Pancreas (tissue), 10 donors: ENCODE data around the gene SLC35C1. TPM values are rescaled to one million over a fixed set of nuclear protein-coding genes. Genes with fewer than 3 reads are reported as not detected.

ENCODE experiments used
- ATAC-seq, 4 donors: fragments of 200-7000 bp; cut with Tn5 transposase; one replicate each; pipeline versions ENCODE4 v1.8.0 to v1.9.1; 2020; ENCODE audit warnings: mild to moderate bottlenecking in 4 of 4, moderate library complexity in 4 of 4
- DNase-seq, 6 donors: peaks; one replicate each; pipeline ENCODE4 v3.0.0-alpha.2; 2020
- FAIRE-seq: peaks from 2 replicates; lab custom pipeline; 2012; peaks lifted over from hg19 to GRCh38; lab: Jason Lieb, UNC
- H3K27ac ChIP-seq, 4 donors: fragments of 200-600 bp; sonication (generic); 1 replicate in 3 of 4; 2 replicates in 1 of 4; pipeline versions ENCODE4 v1.5.0 to v1.8.0; 2020
- H3K27me3 ChIP-seq, 4 donors: fragments of 200-600 bp; one replicate each; pipeline ENCODE4 v1.8.0; 2021
- H3K36me3 ChIP-seq, 3 donors: fragments of 200-600 bp; sonication (generic) in 1 of 3; one replicate each; pipeline versions ENCODE4 v1.5.0 to v1.8.0; 2020 to 2021
- H3K4me1 ChIP-seq, 3 donors: fragments of 200-600 bp; one replicate each; pipeline ENCODE4 v1.8.0; 2021
- H3K4me3 ChIP-seq, 4 donors: fragments of 200-600 bp; sonication (generic) in 2 of 4; one replicate each; pipeline versions ENCODE4 v1.5.0 to v1.8.0; 2020 to 2021
- H3K9me3 ChIP-seq, 4 donors: fragments of 200-600 bp; one replicate each; pipeline ENCODE4 v1.8.0; 2021
- WGBS, 2 donors: extraction: QIAGEN DNeasy Blood & Tissue Kit; methylation state at CpG; one replicate each; pipeline ENCODE4 v1.1.7; 2013; 5-methylcytosine and 5-hydroxymethylcytosine counted together
- intact Hi-C, 3 donors: fragments of 100-400 bp; cut with DNase I; formaldehyde crosslinking; loops; one replicate each; pipeline versions ENCODE4 v1.11.1 to v1.14.2; 2022
- polyA plus RNA-seq, 2 donors: library from polyadenylated mRNA; stranded (reverse); fragments of 200-250 nt; gene quantifications; one replicate each; pipeline ENCODE4 v1.2.3, GENCODE V29; 2013
- total RNA-seq, 6 donors: library from RNA; stranded (reverse); fragmentation: NEBNext Ultra II Directional in 4 of 6; extraction: Animal tissue kit (Norgen Biotek cat#: 25700) in 4 of 6; gene quantifications; one replicate each; pipeline versions ENCODE4 v1.2.1 to v1.2.4, GENCODE V29; 2021 to 2023
- TF ChIP-seq, protein P1 (sequence below), 4 donors: fragments of 200-600 bp; sonication (generic) in 3 of 4; IDR thresholded peaks; one replicate each; pipeline versions ENCODE4 v1.5.0 to v1.8.0; 2021; ENCODE audit warnings: antibody characterized with exemption in 4 of 4
- donor health status: healthy with polysubstance abuse.
- donor health status: DM: no; HTN: no; CAD: no; lungs with moderate emphysema.
- donor health status: DM: no; HTN: no; CAD: no.
- donor health status: control.
- donor health status: control.
- donor health status: Bipolar disorder and iron deficiency.
- donor health status: DM: yes; HTN: yes; CAD: no.
- donor health status: DM: no; HTN: no; CAD: no.
- donor health status: DM: no; HTN: no; CAD: no.
- donor health status: DM: yes; HTN: yes; CAD: no.

Gene SLC35C1
- total and polyA plus RNA-seq, 8 donors, result 5.4 to 14.2 (median 7.5) TPM

DNA sequence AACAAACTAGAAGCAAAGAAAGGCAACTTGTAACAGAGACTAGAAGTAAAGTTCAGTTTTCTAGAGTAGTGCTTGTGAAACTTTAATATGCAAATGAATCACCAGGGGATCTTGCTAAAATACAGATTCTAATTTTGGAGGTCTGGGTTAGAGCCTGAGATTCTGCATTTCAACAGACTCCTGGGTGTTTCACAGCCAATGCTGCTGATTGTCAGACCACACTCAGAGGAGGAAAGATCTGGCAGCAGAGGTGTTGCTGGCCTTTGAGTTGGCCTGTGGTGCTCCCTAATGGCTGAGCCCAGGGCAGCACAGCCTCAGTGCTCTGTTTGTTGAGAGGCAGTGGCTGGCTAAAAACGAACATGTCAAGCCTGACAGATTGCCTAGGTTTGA, 47.8 kb downstream of the SLC35C1 start:
- H3K36me3 ChIP-seq, result no peaks in the 10 kb centered on the region
- TF ChIP-seq, protein P1, sequence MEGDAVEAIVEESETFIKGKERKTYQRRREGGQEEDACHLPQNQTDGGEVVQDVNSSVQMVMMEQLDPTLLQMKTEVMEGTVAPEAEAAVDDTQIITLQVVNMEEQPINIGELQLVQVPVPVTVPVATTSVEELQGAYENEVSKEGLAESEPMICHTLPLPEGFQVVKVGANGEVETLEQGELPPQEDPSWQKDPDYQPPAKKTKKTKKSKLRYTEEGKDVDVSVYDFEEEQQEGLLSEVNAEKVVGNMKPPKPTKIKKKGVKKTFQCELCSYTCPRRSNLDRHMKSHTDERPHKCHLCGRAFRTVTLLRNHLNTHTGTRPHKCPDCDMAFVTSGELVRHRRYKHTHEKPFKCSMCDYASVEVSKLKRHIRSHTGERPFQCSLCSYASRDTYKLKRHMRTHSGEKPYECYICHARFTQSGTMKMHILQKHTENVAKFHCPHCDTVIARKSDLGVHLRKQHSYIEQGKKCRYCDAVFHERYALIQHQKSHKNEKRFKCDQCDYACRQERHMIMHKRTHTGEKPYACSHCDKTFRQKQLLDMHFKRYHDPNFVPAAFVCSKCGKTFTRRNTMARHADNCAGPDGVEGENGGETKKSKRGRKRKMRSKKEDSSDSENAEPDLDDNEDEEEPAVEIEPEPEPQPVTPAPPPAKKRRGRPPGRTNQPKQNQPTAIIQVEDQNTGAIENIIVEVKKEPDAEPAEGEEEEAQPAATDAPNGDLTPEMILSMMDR (IDR thresholded peaks at IDR 0.05), result no peak
- peaks cover 47 to 64% (median 48%) of the 10 kb centered on the region in 3 donors for H3K4me1 ChIP-seq
- DNase-seq, result no peak
- FAIRE-seq, result no peak
- 7 to 9% methylated on average over 1 of the region's 1 CpG for WGBS, 2 donors
- no peak overlapping the region for H3K4me3 ChIP-seq
- intact Hi-C loops, result no loop called here
- H3K27me3 ChIP-seq, result no peaks in the 10 kb centered on the region
- no peaks in the 10 kb centered on the region for H3K9me3 ChIP-seq
- ATAC-seq, result no peak
- no peak overlapping the region for H3K27ac ChIP-seq

DNA sequence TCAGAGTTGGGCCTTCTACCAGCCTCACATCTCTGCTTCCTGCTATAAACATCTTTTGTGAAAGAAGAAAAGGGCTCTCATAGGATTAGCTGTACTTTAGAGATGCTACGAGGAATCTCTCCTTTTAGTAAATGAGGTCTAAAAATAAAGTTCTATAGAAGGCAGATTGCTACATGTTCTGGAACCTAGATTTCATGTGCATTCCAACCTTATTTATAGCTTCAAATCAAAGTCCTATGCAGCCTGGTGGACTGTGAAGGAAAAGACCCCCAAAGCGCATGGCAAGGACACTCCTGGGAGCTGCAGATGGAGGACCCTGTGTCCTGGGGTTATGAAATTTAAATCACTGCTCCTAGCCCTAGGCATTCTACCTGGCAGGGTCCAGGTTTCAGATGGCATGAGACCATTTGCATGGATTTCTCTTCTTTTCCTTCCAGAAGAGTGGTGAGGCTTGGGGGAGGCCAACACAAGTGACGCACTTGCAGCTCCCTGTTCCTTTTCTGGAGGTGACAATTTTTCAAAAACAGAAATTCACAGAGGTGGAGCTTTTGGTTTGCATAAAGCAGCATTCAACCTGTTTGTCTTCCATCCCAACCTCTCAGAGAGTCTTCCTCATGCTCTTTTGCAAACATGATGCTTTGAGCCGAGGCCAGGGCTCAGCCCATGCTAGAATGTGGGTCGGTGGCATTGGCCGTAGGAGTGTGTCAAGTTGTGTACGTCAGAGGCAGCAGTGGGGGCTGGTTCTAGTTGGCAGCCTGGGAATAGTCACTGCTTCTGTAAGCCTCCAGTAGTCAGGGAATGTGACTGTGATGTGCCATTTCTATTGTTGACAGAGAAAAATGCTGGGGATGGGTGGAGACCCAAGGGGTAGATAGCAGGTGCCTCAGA, 48.6 kb downstream of the SLC35C1 start:
- peaks cover 55 to 71% (median 57%) of the 10 kb centered on the region in 3 donors for H3K4me1 ChIP-seq
- TF ChIP-seq, protein P1 (IDR thresholded peaks at IDR 0.05), result no peak
- intact Hi-C loops, result no loop called here
- ATAC-seq, result no peak
- no peaks in the 10 kb centered on the region for H3K9me3 ChIP-seq
- WGBS, 2 donors, result 72 to 74% methylated on average over 7 of the region's 7 CpGs
- no peak overlapping the region for H3K4me3 ChIP-seq
- no peak for FAIRE-seq
- no peaks in the 10 kb centered on the region for H3K27me3 ChIP-seq
- H3K36me3 ChIP-seq, result no peaks in the 10 kb centered on the region
- no peak overlapping the region for H3K27ac ChIP-seq
- no peak for DNase-seq

DNA sequence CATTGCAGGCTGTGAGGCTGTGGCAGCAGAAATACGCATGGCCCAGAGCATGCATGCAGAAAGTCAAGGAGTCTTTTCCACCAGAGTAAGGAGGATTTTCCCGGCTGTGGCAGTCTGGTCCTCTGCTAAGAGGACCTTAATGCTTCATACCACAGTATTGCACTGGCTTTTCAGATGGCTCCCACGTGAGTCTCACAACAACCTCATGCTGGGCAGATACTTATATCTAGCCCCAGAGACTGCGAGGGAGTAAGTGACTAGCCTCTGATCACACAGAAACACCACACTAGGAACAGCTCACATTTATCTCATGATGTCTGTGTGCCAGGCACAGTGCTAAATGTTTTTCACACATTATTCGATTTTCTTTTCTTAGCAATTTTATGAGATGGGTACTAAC, 50.4 kb downstream of the SLC35C1 start:
- no peak for ATAC-seq
- 58 to 66% methylated on average over 5 of the region's 5 CpGs for WGBS, 2 donors
- Histone ChIP-seq H3K27me3 (no peaks in the 10 kb centered on the region), H3K27ac (peak overlapping the region in 2 of 4 donors; percentile 66 to 75), H3K36me3 (no peaks in the 10 kb centered on the region), H3K9me3 (no peaks in the 10 kb centered on the region), H3K4me3 (no peak overlapping the region), H3K4me1 (peaks cover 55 to 70% (median 57%) of the 10 kb centered on the region in 3 donors)
- intact Hi-C loops, result no loop called here
- no peak for FAIRE-seq
- no peak for DNase-seq
- TF ChIP-seq, protein P1 (IDR thresholded peaks at IDR 0.05), result no peak

DNA sequence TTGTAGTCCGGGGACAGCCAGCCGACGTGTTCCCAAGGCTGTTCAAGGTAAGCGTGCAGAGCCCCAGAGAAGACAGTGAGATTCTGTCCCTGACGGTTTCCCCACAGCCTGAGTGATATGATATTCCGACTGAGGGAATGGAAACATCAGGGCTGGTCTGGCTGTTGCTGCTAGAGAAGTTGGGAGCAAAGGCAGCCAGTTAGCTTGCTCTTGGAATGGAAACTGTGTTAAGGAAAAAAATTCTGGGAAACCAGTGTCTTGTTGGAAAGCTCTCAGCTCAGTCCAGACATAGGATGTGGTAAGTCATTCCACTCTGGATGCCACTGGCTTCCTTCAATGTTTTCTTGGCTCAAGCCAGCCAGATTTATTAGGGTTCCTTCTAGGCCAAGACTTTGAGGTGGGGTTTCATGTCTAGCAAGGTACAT, 51.1 kb downstream of the SLC35C1 start:
- intact Hi-C loops, result no loop called here
- Histone ChIP-seq H3K36me3 (peaks cover 0 to 6% (median 0%) of the 10 kb centered on the region in 3 donors), H3K9me3 (no peaks in the 10 kb centered on the region), H3K4me1 (peaks cover 51 to 63% (median 53%) of the 10 kb centered on the region in 3 donors), H3K4me3 (no peak overlapping the region), H3K27me3 (no peaks in the 10 kb centered on the region), H3K27ac (peak overlapping the region in 3 of 4 donors; percentile 16 to 75 (median 66))
- no peak for FAIRE-seq
- ATAC-seq, result no peak
- TF ChIP-seq, protein P1 (IDR thresholded peaks at IDR 0.05), result no peak
- DNase-seq, result no peak
- WGBS, 2 donors, result 45% methylated on average over 6 of the region's 6 CpGs
